ENCODE data around the gene USP24.

USP24 gene

DNA sequence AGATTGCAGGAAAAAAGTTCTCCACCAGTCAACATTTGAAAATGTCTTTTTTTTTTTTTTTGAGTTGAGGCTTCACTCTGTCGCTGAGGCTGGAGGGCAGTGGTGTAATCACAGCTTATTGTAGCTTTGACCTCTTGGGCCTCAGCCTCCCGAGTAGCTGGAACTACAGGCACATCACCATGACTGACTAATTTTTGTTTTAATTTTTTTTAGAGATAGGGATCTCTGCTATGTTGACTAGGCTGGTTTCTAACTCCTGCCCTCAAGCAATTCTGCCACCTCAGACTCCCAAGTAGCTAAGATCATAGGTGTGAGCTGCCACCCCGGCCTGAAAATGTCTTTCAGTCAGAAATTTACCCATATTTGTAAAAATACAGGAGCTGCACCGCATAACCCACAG is 30.6 kb upstream of the USP24 start:
- TF ChIP-seq, protein P1, sequence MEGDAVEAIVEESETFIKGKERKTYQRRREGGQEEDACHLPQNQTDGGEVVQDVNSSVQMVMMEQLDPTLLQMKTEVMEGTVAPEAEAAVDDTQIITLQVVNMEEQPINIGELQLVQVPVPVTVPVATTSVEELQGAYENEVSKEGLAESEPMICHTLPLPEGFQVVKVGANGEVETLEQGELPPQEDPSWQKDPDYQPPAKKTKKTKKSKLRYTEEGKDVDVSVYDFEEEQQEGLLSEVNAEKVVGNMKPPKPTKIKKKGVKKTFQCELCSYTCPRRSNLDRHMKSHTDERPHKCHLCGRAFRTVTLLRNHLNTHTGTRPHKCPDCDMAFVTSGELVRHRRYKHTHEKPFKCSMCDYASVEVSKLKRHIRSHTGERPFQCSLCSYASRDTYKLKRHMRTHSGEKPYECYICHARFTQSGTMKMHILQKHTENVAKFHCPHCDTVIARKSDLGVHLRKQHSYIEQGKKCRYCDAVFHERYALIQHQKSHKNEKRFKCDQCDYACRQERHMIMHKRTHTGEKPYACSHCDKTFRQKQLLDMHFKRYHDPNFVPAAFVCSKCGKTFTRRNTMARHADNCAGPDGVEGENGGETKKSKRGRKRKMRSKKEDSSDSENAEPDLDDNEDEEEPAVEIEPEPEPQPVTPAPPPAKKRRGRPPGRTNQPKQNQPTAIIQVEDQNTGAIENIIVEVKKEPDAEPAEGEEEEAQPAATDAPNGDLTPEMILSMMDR (IDR thresholded peaks at IDR 0.05): no peak
- Mint-ChIP-seq H3K4me3 (no peak overlapping the region), H3K9me3 (no peaks in the 10 kb centered on the region), H3K36me3 (ENCODE audit: low read depth) (no peaks in the 10 kb centered on the region), H3K4me1 (peaks cover 10% of the 10 kb centered on the region), H3K27ac (peak overlapping the region; percentile 16), H3K27me3 (ENCODE audit: low read depth, poor library complexity) (peaks cover 15% of the 10 kb centered on the region)
- DNase-seq: no peak

DNA sequence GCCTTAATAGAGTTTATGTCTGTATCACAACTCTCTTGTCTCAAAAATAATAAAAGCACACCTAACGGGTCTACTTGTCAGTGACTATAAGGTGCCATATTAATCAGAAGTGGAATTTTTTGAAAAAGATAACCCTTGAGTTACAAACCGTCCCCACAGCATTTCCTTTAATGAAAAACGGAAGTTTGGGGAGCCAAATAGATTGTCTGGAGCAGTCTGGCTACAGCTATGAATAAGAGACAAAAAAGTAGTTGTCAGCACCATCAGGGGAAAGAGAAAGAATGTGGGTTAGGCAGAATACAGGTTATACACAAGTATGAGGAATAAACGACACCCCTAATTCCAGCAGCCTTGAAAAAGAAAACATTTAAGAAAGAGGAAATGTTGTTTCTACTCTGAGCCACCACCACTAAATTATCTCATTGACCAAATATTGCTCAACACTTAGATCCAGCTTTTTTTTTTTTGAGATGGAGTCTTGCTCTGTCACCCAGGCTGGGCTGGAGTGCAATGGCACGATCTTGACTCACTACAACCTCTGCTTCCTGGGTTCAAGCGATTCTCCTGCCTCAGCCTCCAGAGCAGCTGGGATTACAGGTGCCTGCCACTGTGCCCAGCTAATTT is 29.4 kb upstream of the USP24 start:
- TF ChIP-seq, protein P1 (IDR thresholded peaks at IDR 0.05): no peak
- no peak overlapping the region for H3K27ac Mint-ChIP-seq

DNA sequence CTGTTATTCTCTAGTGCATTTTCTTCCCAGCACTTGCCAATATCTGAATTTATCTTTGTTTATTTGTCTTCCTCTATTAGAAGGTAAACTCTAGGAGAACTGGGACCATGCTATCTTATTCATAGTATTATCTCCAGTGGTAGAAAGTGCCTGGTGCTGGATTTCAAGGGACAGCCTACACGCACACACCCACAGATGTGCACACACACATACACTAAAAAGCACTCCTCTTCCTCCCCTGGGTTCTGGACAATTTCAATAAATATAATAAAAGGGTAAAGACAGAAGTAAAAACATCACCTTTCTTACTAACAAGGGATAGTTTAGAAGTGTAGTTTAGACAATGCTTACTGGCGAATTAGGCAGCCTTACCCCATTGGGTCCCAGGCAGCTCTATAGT is 28.5 kb upstream of the USP24 start:
- H3K4me3 Mint-ChIP-seq: no peak overlapping the region
- no peak for DNase-seq
- H3K36me3 Mint-ChIP-seq (ENCODE audit: low read depth): no peaks in the 10 kb centered on the region

More for the DNA sequence above, 29.4 kb upstream of the USP24 start:
- H3K27me3 Mint-ChIP-seq (ENCODE audit: low read depth, poor library complexity): peaks cover 15% of the 10 kb centered on the region
- no peaks in the 10 kb centered on the region for H3K9me3 Mint-ChIP-seq
- DNase-seq: no peak
- H3K4me1 Mint-ChIP-seq: peaks cover 10% of the 10 kb centered on the region
- H3K4me3 Mint-ChIP-seq: no peak overlapping the region
- no peaks in the 10 kb centered on the region for H3K36me3 Mint-ChIP-seq (ENCODE audit: low read depth)

DNA sequence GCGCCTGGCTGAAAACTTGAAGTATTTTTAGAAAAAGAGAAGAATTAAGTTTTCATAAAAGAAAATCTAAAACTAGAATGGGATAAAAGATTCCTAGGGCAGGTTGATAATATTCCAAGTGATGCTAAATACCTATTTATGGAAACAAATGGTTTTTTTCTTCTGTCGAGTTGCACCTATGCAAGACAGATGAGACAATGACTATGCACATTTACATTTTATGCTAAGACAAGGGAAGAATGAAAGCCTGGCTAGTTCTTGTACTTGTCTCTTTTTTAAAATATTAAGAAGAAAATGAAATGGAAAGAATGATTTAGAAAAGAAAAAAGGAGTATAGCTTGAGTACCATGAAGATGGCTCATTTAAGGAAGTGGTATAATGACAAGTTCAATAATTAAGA is 24.4 kb upstream of the USP24 start:
- DNase-seq: no peak
- Mint-ChIP-seq H3K36me3 (ENCODE audit: low read depth) (no peaks in the 10 kb centered on the region), H3K27me3 (ENCODE audit: low read depth, poor library complexity) (peaks cover 11% of the 10 kb centered on the region), H3K4me3 (no peak overlapping the region), H3K27ac (no peak overlapping the region), H3K4me1 (no peaks in the 10 kb centered on the region), H3K9me3 (no peaks in the 10 kb centered on the region)
- TF ChIP-seq, protein P1 (IDR thresholded peaks at IDR 0.05): no peak

More for the DNA sequence above, 28.5 kb upstream of the USP24 start:
- TF ChIP-seq, protein P1 (IDR thresholded peaks at IDR 0.05): no peak
- H3K4me1 Mint-ChIP-seq: peaks cover 10% of the 10 kb centered on the region
- peaks cover 11% of the 10 kb centered on the region for H3K27me3 Mint-ChIP-seq (ENCODE audit: low read depth, poor library complexity)
- no peaks in the 10 kb centered on the region for H3K9me3 Mint-ChIP-seq
- H3K27ac Mint-ChIP-seq: no peak overlapping the region

DNA sequence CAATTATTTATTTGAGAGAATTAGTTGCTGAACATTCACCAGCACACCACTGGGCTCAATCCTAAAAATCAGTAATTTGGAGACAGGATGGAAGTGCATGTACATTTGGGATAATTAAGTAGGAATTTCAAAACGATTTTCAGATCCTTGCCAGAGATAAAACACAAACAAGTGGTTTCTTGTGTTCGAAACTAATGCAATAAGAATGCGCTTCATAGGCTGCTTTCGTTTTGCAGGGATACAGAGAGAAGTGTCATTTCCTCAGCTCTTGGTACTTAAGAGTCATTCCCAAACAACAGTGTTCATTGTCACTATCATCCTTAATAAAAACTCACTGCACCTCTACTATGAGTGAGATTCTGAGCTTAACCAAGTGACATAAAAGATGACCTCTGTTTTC is 20.6 kb upstream of the USP24 start:
- H3K36me3 Mint-ChIP-seq (ENCODE audit: low read depth): no peaks in the 10 kb centered on the region
- no peaks in the 10 kb centered on the region for H3K4me1 Mint-ChIP-seq
- DNase-seq: no peak
- H3K4me3 Mint-ChIP-seq: no peak overlapping the region
- H3K27ac Mint-ChIP-seq: no peak overlapping the region
- H3K27me3 Mint-ChIP-seq (ENCODE audit: low read depth, poor library complexity): peaks cover 10% of the 10 kb centered on the region
- no peaks in the 10 kb centered on the region for H3K9me3 Mint-ChIP-seq
- TF ChIP-seq, protein P1 (IDR thresholded peaks at IDR 0.05): no peak

DNA sequence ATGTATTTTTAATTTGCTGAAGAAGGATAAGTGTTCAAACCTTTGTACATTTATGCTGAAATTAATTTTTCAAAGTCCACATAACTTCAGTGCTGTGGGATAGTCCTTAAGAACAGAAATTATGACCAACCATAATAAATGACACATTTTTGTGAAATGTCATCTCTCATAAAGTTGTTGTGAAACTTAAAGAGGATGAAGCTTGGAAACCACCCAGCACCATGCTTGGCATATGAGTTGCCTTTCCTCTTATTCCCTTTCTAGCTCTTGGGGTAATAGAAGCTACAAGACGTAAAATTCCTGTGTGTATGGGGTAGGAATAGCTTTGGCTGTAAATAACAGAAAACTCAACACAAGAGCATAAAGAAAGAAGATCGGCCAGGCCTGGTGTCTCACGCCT is 18.9 kb upstream of the USP24 start:
- Mint-ChIP-seq H3K9me3 (peaks cover under 1% of the 10 kb centered on the region), H3K4me1 (no peaks in the 10 kb centered on the region), H3K27ac (no peak overlapping the region), H3K27me3 (ENCODE audit: low read depth, poor library complexity) (peaks cover 16% of the 10 kb centered on the region), H3K4me3 (no peak overlapping the region), H3K36me3 (ENCODE audit: low read depth) (no peaks in the 10 kb centered on the region)
- no peak for DNase-seq
- TF ChIP-seq, protein P1 (IDR thresholded peaks at IDR 0.05): no peak

All from nephron progenitor cell (in vitro differentiated cells).